HepG2 (cell line): ENCODE results near the gene SAA4. TPM values are rescaled to one million over a fixed set of nuclear protein-coding genes. Genes with fewer than 3 reads are reported as not detected.
"Not testable (repeated sequence)": the region's sequence is repeated elsewhere in the genome, so short reads cannot be mapped to it uniquely, and the experiment has no call there.

Source experiments
- ATAC-seq: fragments of 200-7000 bp; cut with Tn5 transposase; 3 replicates; pipeline ENCODE4 v1.9.1; 2020; ENCODE audit warnings: mild to moderate bottlenecking, moderate library complexity
- BruUV-seq: library from RNA; stranded (reverse); fragments of 400-500 nt; replicated peaks from 2 replicates; lab custom pipeline; 2021; lab: Mats Ljungman, UMichigan
- CTCF ChIA-PET: fragments of 300-600 bp; formaldehyde crosslinking; extraction: SDS; loops from one replicate; lab custom pipeline; 2021; ENCODE audit warnings: low total read pairs, inconsistent platforms, low intra/inter-chr PET ratio; lab: Yijun Ruan, JAX
- POLR2A ChIA-PET: fragments of 350-600 bp; sonication (Branson Sonifier 250); formaldehyde crosslinking; loops from one replicate; lab custom pipeline; 2020; ENCODE audit warnings: antibody characterized with exemption, inconsistent platforms; lab: Yijun Ruan, JAX
- DNase-seq: peaks from one replicate; pipeline ENCODE4 v3.0.0-alpha.2; 2015; ENCODE audit warnings: low spot score
- FAIRE-seq: peaks from 3 replicates; lab custom pipeline; 2011; peaks lifted over from hg19 to GRCh38; lab: Jason Lieb, UNC
- H2AFZ ChIP-seq: one replicate; pipeline ENCODE4 v1.6.1; 2011; ENCODE audit warnings: low read length, inconsistent platforms
- H3K27ac ChIP-seq: fragments of 300-600 bp; 3 replicates; pipeline ENCODE4 v1.8.0; 2011; ENCODE audit warnings: mixed run types, mild to moderate bottlenecking, mixed read lengths, low read length, inconsistent platforms; ENCODE audit not compliant: insufficient read depth; ENCODE audit errors: extremely low read length
- H3K27me3 ChIP-seq, 2 experiments: fragments of 200-600 bp in 1 of 2; 2 replicates in 1 of 2; 3 replicates in 1 of 2; pipeline versions ENCODE4 v1.6.0 to v1.8.0; 2011; ENCODE audit warnings: low read length in 2 of 2, mild to moderate bottlenecking in 2 of 2, moderate library complexity in 2 of 2, inconsistent platforms in 1 of 2; ENCODE audit not compliant: insufficient read depth in 2 of 2, control insufficient read depth in 1 of 2
- H3K36me3 ChIP-seq, 2 experiments: fragments of 200-600 bp in 1 of 2; replicated peaks in 1 of 2; 2 replicates in 1 of 2; 3 replicates in 1 of 2; pipeline versions ENCODE4 v1.5.1 to v1.8.0; 2011; ENCODE audit warnings: low read length in 2 of 2, inconsistent platforms in 1 of 2; ENCODE audit not compliant: insufficient read depth in 2 of 2, control insufficient read depth in 1 of 2
- H3K4me1 ChIP-seq: 2 replicates; pipeline ENCODE4 v1.5.1; 2012; ENCODE audit warnings: low read length, inconsistent platforms; ENCODE audit not compliant: insufficient read depth
- H3K4me2 ChIP-seq: 2 replicates; pipeline ENCODE4 v1.6.0; 2011; ENCODE audit warnings: low read depth, low read length, inconsistent platforms
- H3K4me3 ChIP-seq, 3 experiments: fragments of 200-600 bp in 1 of 3; sonication (generic), shearing (Covaris generic) in 1 of 3; replicated peaks in 1 of 3; 2 replicates each; pipeline ENCODE4 v1.5.1; 2011 to 2016; ENCODE audit warnings: low read length in 3 of 3, inconsistent platforms in 2 of 3, low read depth in 2 of 3, mild to moderate bottlenecking in 2 of 3, control low read depth in 1 of 3, mixed read lengths in 1 of 3; ENCODE audit not compliant: insufficient read depth in 1 of 3
- H3K79me2 ChIP-seq: one replicate; pipeline ENCODE4 v1.6.1; 2011; ENCODE audit warnings: low read length, inconsistent platforms; ENCODE audit not compliant: insufficient read depth
- H3K9ac ChIP-seq: 2 replicates; pipeline ENCODE4 v1.6.0; 2011; ENCODE audit warnings: mild to moderate bottlenecking, low read depth, low read length, inconsistent platforms; ENCODE audit not compliant: insufficient read depth
- H3K9me3 ChIP-seq: 2 replicates; pipeline ENCODE4 v1.5.1; 2012; ENCODE audit warnings: mild to moderate bottlenecking, low read length
- H4K20me1 ChIP-seq: 2 replicates; pipeline ENCODE4 v1.6.0; 2011; ENCODE audit warnings: inconsistent platforms, mild to moderate bottlenecking, low read length, moderate library complexity; ENCODE audit not compliant: insufficient read depth
- HMGXB4 ChIP-seq, 2 experiments: sonication (generic) in 1 of 2; formaldehyde crosslinking in 1 of 2; IDR thresholded peaks; 2 replicates each; pipeline versions ENCODE4 v1.4.0 to v1.6.1; 2018 to 2020; ENCODE audit warnings: missing genetic modification reagents in 2 of 2, borderline replicate concordance in 1 of 2, low read depth in 1 of 2, mild to moderate bottlenecking in 1 of 2, missing biosample characterization in 1 of 2
- MLX ChIP-seq: IDR thresholded peaks from 2 replicates; pipeline ENCODE4 v1.6.1; 2016
- ZC3H13 ChIP-seq: sonication (generic); formaldehyde crosslinking; IDR thresholded peaks from 2 replicates; pipeline ENCODE4 v1.8.1; 2023; ENCODE audit warnings: mild to moderate bottlenecking, missing genetic modification reagents, moderate library complexity
- ZNF207 ChIP-seq: fragments of 450-650 bp; IDR thresholded peaks from 2 replicates; pipeline ENCODE4 v1.6.1; 2016; ENCODE audit warnings: antibody characterized with exemption, borderline replicate concordance
- ZNF432 ChIP-seq: sonication (generic); formaldehyde crosslinking; IDR thresholded peaks from 2 replicates; pipeline ENCODE4 v1.5.0; 2020; ENCODE audit warnings: missing genetic modification reagents, mild to moderate bottlenecking, borderline replicate concordance
- ZSCAN25 ChIP-seq: sonication (generic); formaldehyde crosslinking; IDR thresholded peaks from 2 replicates; pipeline ENCODE4 v1.8.0; 2022; ENCODE audit warnings: mild to moderate bottlenecking, missing genetic modification reagents
- WGBS: methylation state at CpG from one replicate; pipeline ENCODE4 v1.1.6; 2017; ENCODE audit warnings: low lambda C conversion rate; 5-methylcytosine and 5-hydroxymethylcytosine counted together
- in situ Hi-C: cut with HindIII; loops from 2 replicates; pipeline ENCODE4 v1.10.0; 2017; ENCODE audit warnings: low pct_unique_long_range_greater_than_20kb; ENCODE audit not compliant: extremely low pct_ligation_motif_present
- intact Hi-C: fragments of 100-400 bp; cut with micrococcal nuclease; formaldehyde crosslinking; loops from one replicate; pipeline ENCODE4 v1.10.0; 2022; ENCODE audit not compliant: unreplicated experiment
- polyA plus RNA-seq, 8 experiments: library from polyadenylated mRNA; depleted of rRNA in 3 of 8; stranded (reverse) in 7 of 8; unstranded in 1 of 8; fragments of >200 nt; fragmentation: Illumina TruSeq in 4 of 8; extraction: Trizol in 4 of 8; gene quantifications; 2 replicates each; pipeline versions ENCODE4 v1.2.1 to v1.2.3, GENCODE V29; 2011 to 2016; ENCODE audit warnings: low read depth in 4 of 8, missing spikeins in 1 of 8, mixed read lengths in 1 of 8; ENCODE audit not compliant: insufficient read depth in 1 of 8
- total RNA-seq, 5 experiments: library from RNA; depleted of rRNA; stranded (reverse); fragments of >200 nt; fragmentation: Illumina TruSeq; extraction: Trizol; gene quantifications; 2 replicates each; pipeline ENCODE4 v1.2.3, GENCODE V29; 2016; ENCODE audit warnings: low read depth in 1 of 5
- TF ChIP-seq, protein P1 (sequence below): sonication (generic); formaldehyde crosslinking; conservative IDR thresholded peaks from 2 replicates; pipeline ENCODE4 v1.4.0; 2020; ENCODE audit warnings: missing genetic modification reagents

SAA4 gene
- total and polyA plus RNA-seq, 2 of the 13 experiments (the other 11 are each of a cell fraction or from before 2014, with no cell fraction given): 53.4 to 253 TPM

DNA sequence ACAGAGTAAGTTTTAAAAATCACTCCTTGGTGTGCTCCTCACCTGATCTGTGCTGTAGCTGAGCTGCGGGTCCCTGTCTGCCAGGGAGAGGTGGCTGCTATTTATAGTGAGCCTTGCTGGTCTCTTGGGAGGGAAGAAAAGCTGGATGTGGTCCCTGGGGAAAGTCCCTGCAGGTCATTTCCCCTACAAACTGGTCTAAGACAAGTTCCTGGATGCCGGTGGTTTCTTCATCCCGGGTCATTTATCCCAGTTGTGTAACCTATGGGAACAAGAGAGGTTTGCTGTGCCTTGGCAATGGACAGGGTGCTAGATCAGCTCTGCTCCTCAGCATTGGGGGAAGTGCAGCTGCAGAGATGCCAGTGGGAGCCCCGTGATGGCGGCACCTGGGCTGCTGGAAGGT lies 12.0 kb upstream of the SAA4 start, which contains the start of gene SAA2 (continued):
- TF ChIP-seq, protein P1, sequence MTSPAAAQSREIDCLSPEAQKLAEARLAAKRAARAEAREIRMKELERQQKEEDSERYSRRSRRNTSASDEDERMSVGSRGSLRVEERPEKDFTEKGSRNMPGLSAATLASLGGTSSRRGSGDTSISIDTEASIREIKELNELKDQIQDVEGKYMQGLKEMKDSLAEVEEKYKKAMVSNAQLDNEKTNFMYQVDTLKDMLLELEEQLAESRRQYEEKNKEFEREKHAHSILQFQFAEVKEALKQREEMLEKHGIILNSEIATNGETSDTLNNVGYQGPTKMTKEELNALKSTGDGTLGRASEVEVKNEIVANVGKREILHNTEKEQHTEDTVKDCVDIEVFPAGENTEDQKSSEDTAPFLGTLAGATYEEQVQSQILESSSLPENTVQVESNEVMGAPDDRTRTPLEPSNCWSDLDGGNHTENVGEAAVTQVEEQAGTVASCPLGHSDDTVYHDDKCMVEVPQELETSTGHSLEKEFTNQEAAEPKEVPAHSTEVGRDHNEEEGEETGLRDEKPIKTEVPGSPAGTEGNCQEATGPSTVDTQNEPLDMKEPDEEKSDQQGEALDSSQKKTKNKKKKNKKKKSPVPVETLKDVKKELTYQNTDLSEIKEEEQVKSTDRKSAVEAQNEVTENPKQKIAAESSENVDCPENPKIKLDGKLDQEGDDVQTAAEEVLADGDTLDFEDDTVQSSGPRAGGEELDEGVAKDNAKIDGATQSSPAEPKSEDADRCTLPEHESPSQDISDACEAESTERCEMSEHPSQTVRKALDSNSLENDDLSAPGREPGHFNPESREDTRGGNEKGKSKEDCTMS (CRISPR knock-in tag): no peak
- no peak for TF ChIP-seq ZC3H13
- no peak for TF ChIP-seq ZNF432 (CRISPR knock-in tag)
- TF ChIP-seq ZSCAN25 (CRISPR knock-in tag): no peak
- no peak for TF ChIP-seq MLX (CRISPR knock-in tag)
- TF ChIP-seq HMGXB4 (CRISPR knock-in tag; IDR thresholded peaks at IDR 0.05; ENCODE audit: borderline replicate concordance in 1 of 2, low read depth in 1 of 2): no peak
- TF ChIP-seq ZNF207: no peak

DNA sequence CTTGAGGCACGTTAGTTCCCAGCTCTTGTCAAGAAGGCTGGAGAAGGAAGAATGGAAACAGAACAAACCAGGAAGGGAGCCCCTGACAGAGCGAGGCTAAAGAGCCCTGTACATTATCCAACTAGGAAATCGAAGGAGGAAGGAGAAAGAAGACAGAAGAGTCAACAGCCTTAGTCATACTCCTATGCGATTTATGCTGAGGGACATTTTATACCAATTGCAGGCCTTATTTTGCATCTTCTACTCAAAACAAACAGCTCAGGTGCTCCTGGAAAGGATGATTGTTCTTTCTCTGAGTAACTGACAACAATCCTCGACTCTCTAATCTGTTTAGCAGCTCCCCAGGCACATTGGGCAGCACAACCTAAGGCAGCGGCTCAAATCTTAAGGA lies 10.6 kb upstream of the SAA4 start:
- H3K4me3 ChIP-seq, ATAC-seq, BruUV-seq, H3K79me2 ChIP-seq, POLR2A ChIA-PET, H2AFZ ChIP-seq, H4K20me1 ChIP-seq, in situ Hi-C loops, H3K4me2 ChIP-seq, FAIRE-seq, H3K9me3 ChIP-seq, H3K9ac ChIP-seq, DNase-seq, CTCF ChIA-PET, H3K36me3 ChIP-seq, intact Hi-C loops, H3K4me1 ChIP-seq, H3K27ac ChIP-seq, H3K27me3 ChIP-seq: not testable (repeated sequence)
- WGBS: 40% methylated on average over 3 of the region's 6 CpGs

DNA sequence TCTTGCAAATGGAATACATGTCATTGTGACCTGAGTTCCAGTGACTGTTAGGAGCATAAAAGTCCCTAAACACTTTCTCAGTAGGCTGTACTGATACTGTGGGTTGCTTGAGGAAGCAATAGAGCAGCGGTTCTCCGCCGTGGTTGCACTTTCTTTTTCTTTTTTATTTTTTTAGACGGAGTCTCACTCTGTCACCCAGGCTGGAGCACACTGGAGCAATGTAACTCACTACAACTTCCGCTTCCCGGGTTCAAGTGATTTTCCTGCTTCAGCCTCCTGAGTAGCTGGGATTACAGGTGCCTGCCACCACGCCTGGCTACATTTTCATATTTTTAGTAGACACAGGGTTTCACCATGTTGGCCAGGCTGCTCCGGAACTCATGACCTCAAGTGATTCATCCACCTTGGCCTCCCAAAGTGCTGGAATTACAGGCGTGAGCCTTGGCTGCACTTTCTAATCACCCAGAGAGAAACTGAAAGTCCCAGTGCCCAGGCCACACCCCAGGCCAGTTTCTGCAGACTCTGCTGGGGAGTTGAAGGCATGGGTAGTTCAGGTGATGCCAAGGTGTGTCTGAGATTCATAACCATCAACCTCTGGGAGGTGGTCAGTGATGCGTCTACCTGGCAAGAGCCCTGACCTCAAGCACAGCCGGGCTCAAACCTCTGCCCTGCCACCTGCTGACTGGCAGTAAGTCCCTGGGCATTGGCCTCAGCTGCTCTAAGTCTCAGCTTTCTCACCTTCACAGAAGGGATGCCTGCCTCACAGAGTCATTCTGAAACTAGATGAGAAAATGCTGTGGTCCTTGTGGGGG lies 10.0 kb upstream of the SAA4 start:
- H3K36me3 ChIP-seq, H4K20me1 ChIP-seq, in situ Hi-C loops, H3K4me2 ChIP-seq, H3K27ac ChIP-seq, intact Hi-C loops, POLR2A ChIA-PET, H3K9me3 ChIP-seq, BruUV-seq, H3K79me2 ChIP-seq, FAIRE-seq, ATAC-seq, H3K27me3 ChIP-seq, H2AFZ ChIP-seq, H3K9ac ChIP-seq, H3K4me3 ChIP-seq, DNase-seq, CTCF ChIA-PET, H3K4me1 ChIP-seq: not testable (repeated sequence)
- 69% methylated on average over 9 of the region's 11 CpGs for WGBS
